Measurements from ENCODE around the gene NSUN4.

GRCh38 chr1:46405197-46405555 is 64.6 kb downstream of the NSUN4 start:
- no peak for TF ChIP-seq CTCF (IDR thresholded peaks at IDR 0.05; ENCODE audit: low read length)
- no peak for TF ChIP-seq EZH2 (IDR thresholded peaks at IDR 0.05; ENCODE audit: borderline replicate concordance, low read length)

Measured in OCI-LY1 (cell line).